Rectal smooth muscle tissue (tissue), 1 donor: ENCODE data around the gene AAGAB.
A peak's percentile ranks its signal among the peaks of the same experiment; 100 is the strongest.

ENCODE experiments used
- H3K27ac ChIP-seq: one replicate; pipeline ENCODE4 v1.7.0; 2013; ENCODE audit warnings: low read depth, low read length, inconsistent platforms
- H3K27me3 ChIP-seq: one replicate; pipeline ENCODE4 v1.7.0; 2013; ENCODE audit warnings: low read length; ENCODE audit not compliant: control insufficient read depth, insufficient read depth
- H3K36me3 ChIP-seq: one replicate; pipeline ENCODE4 v1.7.0; 2013; ENCODE audit warnings: low read length; ENCODE audit not compliant: control insufficient read depth, insufficient read depth
- H3K4me1 ChIP-seq: one replicate; pipeline ENCODE4 v1.7.0; 2013; ENCODE audit warnings: low read length; ENCODE audit not compliant: control insufficient read depth, insufficient read depth
- H3K4me3 ChIP-seq: one replicate; pipeline ENCODE4 v1.7.0; 2013; ENCODE audit warnings: low read length
- H3K9ac ChIP-seq: one replicate; pipeline ENCODE4 v1.7.0; 2013; ENCODE audit warnings: low read length

AAGAB gene

GRCh38 chr15:67171471-67171870 is 83.0 kb downstream of the AAGAB start:
- H3K4me1 ChIP-seq: peaks cover 11% of the 10 kb centered on the region
- H3K36me3 ChIP-seq: peaks cover 25% of the 10 kb centered on the region

GRCh38 chr15:67170143-67170925 is 84.1 kb downstream of the AAGAB start:
- Histone ChIP-seq H3K36me3 (peaks cover 34% of the 10 kb centered on the region), H3K27me3 (no peaks in the 10 kb centered on the region), H3K4me3 (no peak overlapping the region), H3K4me1 (peaks cover 8% of the 10 kb centered on the region), H3K27ac (no peak overlapping the region), H3K9ac (no peak overlapping the region)

More at GRCh38 chr15:67171471-67171870, 83.0 kb downstream of the AAGAB start:
- no peaks in the 10 kb centered on the region for H3K27me3 ChIP-seq
- no peak overlapping the region for H3K9ac ChIP-seq
- H3K27ac ChIP-seq: no peak overlapping the region
- H3K4me3 ChIP-seq: no peak overlapping the region

- Histone ChIP-seq H3K27ac (no peak overlapping the region), H3K4me1 (peaks cover 8% of the 10 kb centered on the region), H3K36me3 (peaks cover 31% of the 10 kb centered on the region), H3K27me3 (no peaks in the 10 kb centered on the region), H3K4me3 (no peak overlapping the region), H3K9ac (no peak overlapping the region)
These were observed 85.8 kb downstream of the AAGAB start for GRCh38 chr15:67168694-67169093.

- H3K27ac ChIP-seq: no peak overlapping the region
- H3K9ac ChIP-seq: no peak overlapping the region
- H3K4me3 ChIP-seq: peak overlapping the region; percentile 5
- peaks cover 31% of the 10 kb centered on the region for H3K36me3 ChIP-seq
- peaks cover 8% of the 10 kb centered on the region for H3K4me1 ChIP-seq
- no peaks in the 10 kb centered on the region for H3K27me3 ChIP-seq
These were observed 87.4 kb downstream of the AAGAB start for GRCh38 chr15:67167091-67167490.

- no peaks in the 10 kb centered on the region for H3K27me3 ChIP-seq
- no peak overlapping the region for H3K4me3 ChIP-seq
- peaks cover 31% of the 10 kb centered on the region for H3K36me3 ChIP-seq
- H3K9ac ChIP-seq: no peak overlapping the region
- no peak overlapping the region for H3K27ac ChIP-seq
- H3K4me1 ChIP-seq: peaks cover 8% of the 10 kb centered on the region
These were observed 88.0 kb downstream of the AAGAB start for GRCh38 chr15:67166280-67167009.

- peaks cover 8% of the 10 kb centered on the region for H3K4me1 ChIP-seq
- no peaks in the 10 kb centered on the region for H3K27me3 ChIP-seq
- no peak overlapping the region for H3K27ac ChIP-seq
- H3K9ac ChIP-seq: no peak overlapping the region
- no peak overlapping the region for H3K4me3 ChIP-seq
- H3K36me3 ChIP-seq: peaks cover 30% of the 10 kb centered on the region
These were observed 88.9 kb downstream of the AAGAB start for GRCh38 chr15:67165254-67166253.

- H3K4me1 ChIP-seq: peaks cover 8% of the 10 kb centered on the region
These were observed 89.6 kb downstream of the AAGAB start for GRCh38 chr15:67164811-67165253.

GRCh38 chr15:67164401-67164791 is 90.1 kb downstream of the AAGAB start:
- H3K4me3 ChIP-seq: no peak overlapping the region
- no peak overlapping the region for H3K27ac ChIP-seq
- no peak overlapping the region for H3K9ac ChIP-seq

More at GRCh38 chr15:67164811-67165253, 89.6 kb downstream of the AAGAB start:
- Histone ChIP-seq H3K27ac (no peak overlapping the region), H3K9ac (no peak overlapping the region), H3K36me3 (peaks cover 27% of the 10 kb centered on the region), H3K27me3 (no peaks in the 10 kb centered on the region), H3K4me3 (no peak overlapping the region)

GRCh38 chr15:67163180-67163579 is 91.3 kb downstream of the AAGAB start:
- Histone ChIP-seq H3K4me3 (no peak overlapping the region), H3K36me3 (peaks cover 24% of the 10 kb centered on the region), H3K27me3 (no peaks in the 10 kb centered on the region), H3K9ac (no peak overlapping the region), H3K4me1 (peaks cover 3% of the 10 kb centered on the region), H3K27ac (no peak overlapping the region)

More at GRCh38 chr15:67164401-67164791, 90.1 kb downstream of the AAGAB start:
- Histone ChIP-seq H3K36me3 (peaks cover 27% of the 10 kb centered on the region), H3K27me3 (no peaks in the 10 kb centered on the region), H3K4me1 (peaks cover 8% of the 10 kb centered on the region)

- Histone ChIP-seq H3K27me3 (no peaks in the 10 kb centered on the region), H3K36me3 (peaks cover 14% of the 10 kb centered on the region), H3K4me3 (no peak overlapping the region), H3K4me1 (no peaks in the 10 kb centered on the region), H3K27ac (no peak overlapping the region), H3K9ac (no peak overlapping the region)
These were observed 92.6 kb downstream of the AAGAB start for GRCh38 chr15:67161881-67162280.

GRCh38 chr15:67161412-67161811 is 93.0 kb downstream of the AAGAB start:
- Histone ChIP-seq H3K9ac (no peak overlapping the region), H3K27ac (no peak overlapping the region)

GRCh38 chr15:67158367-67158766 is 96.1 kb downstream of the AAGAB start:
- Histone ChIP-seq H3K4me1 (no peaks in the 10 kb centered on the region), H3K36me3 (no peaks in the 10 kb centered on the region), H3K4me3 (no peak overlapping the region), H3K27ac (no peak overlapping the region), H3K27me3 (no peaks in the 10 kb centered on the region), H3K9ac (no peak overlapping the region)

More at GRCh38 chr15:67161412-67161811, 93.0 kb downstream of the AAGAB start:
- Histone ChIP-seq H3K36me3 (peaks cover 9% of the 10 kb centered on the region), H3K4me3 (no peak overlapping the region), H3K4me1 (no peaks in the 10 kb centered on the region), H3K27me3 (no peaks in the 10 kb centered on the region)
